HT1080 (cell line): ENCODE measurements around the gene ABCA7. TPM values are rescaled to one million over a fixed set of nuclear protein-coding genes. Genes with fewer than 3 reads are reported as not detected.

Source experiments
- DNase-seq: peaks from one replicate; pipeline ENCODE4 v3.0.0-alpha.2; 2015; ENCODE audit warnings: low read depth
- total RNA-seq: library from RNA; depleted of rRNA; stranded (reverse); fragments of >200 nt; shearing (Covaris generic); gene quantifications from 2 replicates; pipeline ENCODE4 v1.2.3, GENCODE V29; 2014

Gene ABCA7
- total RNA-seq, 1 experiment from 2014 or later: 3.0 TPM

DNA sequence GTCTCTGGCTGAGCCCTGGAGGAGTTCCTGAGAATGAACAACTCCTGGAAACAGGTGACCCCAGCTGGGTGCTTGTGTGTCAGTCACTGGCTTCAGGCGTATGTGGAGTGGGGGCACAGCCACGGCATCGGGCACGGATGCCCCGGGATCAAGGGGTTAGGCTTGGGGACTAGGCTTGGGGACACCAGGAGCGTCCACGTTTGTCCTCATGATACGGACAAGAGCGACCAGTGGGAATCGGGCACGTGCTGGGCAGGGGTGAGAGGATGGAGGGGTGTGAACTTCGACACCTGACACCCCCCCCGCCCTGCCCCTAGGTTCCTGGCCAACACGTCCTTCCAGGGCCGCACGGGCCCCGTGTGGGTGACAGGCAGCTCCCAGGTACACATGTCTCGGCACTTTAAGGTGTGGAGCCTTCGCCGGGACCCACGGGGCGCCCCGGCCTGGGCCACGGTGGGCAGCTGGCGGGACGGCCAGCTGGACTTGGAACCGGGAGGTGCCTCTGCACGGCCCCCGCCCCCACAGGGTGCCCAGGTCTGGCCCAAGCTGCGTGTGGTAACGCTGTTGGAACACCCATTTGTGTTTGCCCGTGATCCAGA is 35.6 kb upstream of the ABCA7 start:
- no peak for DNase-seq

DNA sequence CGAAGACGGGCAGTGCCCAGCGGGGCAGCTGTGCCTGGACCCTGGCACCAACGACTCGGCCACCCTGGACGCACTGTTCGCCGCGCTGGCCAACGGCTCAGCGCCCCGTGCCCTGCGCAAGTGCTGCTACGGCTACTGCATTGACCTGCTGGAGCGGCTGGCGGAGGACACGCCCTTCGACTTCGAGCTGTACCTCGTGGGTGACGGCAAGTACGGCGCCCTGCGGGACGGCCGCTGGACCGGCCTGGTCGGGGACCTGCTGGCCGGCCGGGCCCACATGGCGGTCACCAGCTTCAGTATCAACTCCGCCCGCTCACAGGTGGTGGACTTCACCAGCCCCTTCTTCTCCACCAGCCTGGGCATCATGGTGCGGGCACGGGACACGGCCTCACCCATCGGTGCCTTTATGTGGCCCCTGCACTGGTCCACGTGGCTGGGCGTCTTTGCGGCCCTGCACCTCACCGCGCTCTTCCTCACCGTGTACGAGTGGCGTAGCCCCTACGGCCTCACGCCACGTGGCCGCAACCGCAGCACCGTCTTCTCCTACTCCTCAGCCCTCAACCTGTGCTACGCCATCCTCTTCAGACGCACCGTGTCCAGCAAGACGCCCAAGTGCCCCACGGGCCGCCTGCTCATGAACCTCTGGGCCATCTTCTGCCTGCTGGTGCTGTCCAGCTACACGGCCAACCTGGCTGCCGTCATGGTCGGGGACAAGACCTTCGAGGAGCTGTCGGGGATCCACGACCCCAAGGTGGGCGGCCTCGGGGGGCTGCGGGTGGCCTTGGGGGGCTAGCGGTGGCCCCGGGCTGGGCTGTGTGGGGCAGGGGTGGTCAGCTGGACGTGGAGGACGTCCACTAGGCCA is 34.9 kb upstream of the ABCA7 start:
- no peak for DNase-seq

DNA sequence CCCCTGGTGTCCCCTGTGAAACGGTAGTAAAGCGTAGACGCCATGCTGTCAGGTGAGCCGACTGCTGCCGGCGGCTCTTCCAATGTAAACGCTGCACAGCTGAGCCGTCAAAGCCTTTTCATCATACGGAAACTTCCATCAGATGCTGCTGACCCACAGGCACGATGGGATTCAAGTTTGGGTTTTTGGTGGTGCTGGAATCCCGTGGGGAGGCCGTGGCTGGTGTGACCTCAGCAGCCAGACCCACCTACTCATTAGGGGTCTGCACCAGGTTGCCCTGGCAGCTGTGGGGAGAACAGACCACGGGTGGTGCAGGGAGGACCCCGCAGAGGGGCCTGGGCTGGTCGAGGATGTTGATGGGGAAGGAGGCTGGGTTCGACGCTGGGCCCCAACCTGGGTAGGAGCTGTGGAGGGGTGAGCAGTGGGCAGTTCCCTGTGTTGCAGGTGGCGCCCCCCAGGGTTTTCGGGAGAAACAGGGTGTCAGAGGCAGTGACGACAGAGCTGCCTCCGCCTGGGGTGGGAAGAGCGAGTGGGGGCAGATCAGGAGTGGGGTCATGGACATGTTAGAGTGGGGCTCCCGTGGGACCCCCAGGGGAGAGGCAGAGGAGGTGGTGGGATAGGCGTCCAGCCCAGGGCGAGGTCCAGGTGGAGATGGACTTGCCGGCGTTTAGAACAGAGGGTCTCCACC is 33.1 kb upstream of the ABCA7 start:
- DNase-seq: no peak

DNA sequence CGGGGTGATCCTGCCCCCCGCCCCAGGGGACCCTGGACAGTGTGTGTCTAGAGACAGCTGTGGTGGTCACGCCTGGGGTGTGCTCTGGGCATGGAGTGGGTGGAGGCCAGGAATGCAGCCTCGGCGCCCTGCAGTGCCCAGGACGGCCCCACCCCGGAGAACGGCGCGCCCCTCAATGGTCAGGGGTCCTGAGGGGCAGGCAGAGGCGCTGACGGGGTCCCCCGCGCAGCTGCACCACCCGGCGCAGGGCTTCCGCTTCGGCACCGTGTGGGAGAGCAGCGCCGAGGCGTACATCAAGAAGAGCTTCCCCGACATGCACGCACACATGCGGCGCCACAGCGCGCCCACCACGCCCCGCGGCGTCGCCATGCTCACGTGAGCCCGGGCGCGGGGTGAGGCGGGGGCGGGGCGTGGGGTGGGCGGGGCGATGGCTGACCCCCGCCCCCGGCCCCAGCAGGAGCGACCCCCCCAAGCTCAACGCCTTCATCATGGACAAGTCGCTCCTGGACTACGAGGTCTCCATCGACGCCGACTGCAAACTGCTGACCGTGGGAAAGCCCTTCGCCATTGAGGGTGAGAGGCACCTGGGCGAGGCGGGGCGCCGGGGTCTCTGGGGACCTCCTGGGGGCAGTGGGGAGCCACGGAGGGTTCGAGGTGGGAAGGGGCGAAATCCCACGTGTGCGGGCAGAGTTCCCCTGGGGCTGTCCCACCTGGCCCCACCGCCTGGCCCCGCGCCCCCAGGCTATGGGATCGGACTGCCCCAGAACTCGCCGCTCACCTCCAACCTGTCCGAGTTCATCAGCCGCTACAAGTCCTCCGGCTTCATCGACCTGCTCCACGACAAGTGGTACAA is 32.3 kb upstream of the ABCA7 start:
- DNase-seq: no peak

DNA sequence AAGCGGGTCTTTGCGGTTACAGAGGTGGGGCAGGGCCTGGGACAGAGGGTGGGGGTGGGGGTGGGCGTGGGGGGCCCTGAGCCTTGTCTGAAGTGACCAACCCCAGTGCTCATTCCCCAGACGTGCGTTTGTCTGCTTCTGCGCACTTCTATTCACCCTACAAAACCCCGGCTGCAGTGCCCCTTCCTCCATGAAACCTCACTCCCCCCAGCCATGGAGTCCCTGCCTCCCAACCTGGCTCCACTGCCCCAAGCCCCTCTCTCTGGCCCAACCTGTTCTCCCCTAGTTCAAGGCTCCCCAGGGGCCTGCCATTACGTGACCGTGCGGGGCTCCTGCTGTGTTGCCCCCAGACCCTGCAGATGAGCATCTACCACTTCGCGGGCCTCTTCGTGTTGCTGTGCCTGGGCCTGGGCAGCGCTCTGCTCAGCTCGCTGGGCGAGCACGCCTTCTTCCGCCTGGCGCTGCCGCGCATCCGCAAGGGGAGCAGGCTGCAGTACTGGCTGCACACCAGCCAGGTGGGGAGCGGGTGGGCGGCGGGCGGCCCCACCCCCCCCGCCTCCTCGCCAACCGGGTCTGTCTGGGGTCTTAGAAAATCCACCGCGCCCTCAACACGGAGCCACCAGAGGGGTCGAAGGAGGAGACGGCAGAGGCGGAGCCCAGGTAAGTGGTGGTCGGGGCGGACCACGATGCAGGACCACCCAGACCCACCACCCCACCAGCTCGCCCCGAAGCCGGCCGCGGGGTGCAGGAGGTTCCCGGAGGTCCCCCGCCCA is 31.5 kb upstream of the ABCA7 start:
- no peak for DNase-seq

DNA sequence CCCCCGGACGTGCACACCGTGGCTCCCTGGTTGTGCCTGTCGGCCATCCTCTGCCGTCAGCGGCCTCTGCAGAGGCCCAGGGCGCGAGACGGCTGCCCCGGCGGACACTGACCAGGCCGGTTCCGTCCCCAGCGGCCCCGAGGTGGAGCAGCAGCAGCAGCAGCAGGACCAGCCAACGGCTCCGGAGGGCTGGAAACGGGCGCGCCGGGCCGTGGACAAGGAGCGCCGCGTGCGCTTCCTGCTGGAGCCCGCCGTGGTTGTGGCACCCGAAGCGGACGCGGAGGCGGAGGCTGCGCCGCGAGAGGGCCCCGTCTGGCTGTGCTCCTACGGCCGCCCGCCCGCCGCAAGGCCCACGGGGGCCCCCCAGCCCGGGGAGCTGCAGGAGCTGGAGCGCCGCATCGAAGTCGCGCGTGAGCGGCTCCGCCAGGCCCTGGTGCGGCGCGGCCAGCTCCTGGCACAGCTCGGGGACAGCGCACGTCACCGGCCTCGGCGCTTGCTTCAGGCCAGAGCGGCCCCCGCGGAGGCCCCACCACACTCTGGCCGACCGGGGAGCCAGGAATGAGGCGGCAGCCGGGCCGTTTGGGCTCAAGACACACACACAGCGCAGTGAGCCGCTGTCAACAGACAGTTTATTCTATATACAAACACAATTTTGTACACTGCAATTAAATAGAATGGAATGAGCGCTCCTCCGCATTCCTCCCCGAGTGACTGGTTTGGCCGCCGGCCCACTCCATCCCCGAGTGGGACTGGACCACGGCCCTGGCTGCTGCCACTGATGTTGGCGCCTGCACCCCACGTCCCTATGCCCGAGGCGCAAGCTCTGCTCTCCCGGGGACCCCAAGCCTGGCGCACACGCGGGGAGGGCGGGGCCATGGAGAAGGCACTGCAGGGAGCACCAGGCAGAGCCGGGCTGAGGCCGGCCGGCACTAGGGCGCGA is 30.6 kb upstream of the ABCA7 start:
- no peak for DNase-seq

DNA sequence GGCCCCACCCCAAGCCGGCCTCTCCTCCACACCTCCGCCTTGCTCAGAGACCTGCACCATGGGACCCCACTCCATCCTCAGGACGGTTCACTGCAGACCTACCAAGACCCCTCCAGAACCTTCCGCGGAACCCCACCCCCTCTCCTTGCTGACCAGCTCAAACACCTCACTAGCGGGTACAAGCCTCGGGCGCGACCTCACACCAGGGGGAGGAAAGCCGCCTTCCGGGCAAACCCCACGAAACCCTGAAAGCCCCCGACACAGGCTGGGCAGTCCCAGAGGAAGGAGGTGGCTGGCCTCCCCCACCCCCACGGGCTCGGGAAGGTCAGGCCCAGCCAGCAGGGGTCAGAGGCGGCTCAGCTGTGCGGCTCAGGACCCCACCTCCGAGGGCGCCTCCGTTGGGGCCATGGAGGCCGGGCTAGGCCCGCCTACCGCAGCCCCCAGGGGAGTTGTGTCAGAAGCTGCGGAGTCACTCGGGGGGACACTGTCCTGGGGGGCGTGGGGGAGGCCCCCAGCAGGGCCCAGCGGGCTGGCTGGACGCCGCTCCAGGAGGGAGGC is 29.8 kb upstream of the ABCA7 start:
- DNase-seq: no peak

DNA sequence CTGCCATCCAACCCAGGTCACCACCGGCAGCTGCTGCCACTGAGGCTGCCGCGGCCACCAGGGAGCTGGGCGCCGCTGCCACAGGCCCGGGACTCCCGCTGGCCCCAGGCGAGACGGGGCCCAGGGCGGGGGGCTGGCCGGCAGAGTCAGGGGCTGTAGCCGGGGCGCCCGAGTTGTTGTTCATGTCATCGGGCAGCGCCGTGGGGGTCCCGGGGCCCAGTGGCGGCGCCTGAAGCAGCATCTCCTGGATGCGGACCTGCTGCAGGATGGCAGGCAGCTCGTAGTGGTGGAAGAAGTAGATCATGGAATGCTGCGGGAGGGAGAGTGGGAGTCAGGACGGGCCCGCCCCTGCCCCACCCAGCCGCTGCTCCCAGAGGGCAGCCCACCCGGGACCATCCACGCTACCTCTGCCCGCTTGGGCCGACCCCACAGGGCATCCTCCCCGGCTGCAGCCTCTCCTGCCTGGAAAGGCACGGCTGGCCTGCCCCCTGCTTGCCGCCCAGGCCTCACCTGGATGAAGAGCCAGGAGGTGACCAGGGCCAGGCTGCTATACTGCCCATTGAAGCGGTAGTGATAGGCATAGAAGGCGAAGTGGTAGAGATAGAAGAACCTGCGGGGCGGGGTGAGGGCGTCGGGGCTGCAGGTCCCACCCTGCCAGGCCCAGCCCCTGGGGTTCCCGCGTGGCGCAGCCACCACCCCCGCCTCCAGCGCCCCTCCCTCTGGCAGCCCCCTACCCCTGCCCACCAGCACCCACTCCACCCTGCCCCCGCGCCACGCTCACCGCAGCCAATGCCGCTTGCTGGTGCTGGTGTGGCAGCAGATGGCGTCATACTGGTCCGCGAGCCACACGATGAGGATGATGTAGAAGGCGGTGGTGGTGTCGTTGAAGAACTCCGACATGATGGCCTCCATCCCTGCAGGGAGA is 29.1 kb upstream of the ABCA7 start:
- DNase-seq: no peak

DNA sequence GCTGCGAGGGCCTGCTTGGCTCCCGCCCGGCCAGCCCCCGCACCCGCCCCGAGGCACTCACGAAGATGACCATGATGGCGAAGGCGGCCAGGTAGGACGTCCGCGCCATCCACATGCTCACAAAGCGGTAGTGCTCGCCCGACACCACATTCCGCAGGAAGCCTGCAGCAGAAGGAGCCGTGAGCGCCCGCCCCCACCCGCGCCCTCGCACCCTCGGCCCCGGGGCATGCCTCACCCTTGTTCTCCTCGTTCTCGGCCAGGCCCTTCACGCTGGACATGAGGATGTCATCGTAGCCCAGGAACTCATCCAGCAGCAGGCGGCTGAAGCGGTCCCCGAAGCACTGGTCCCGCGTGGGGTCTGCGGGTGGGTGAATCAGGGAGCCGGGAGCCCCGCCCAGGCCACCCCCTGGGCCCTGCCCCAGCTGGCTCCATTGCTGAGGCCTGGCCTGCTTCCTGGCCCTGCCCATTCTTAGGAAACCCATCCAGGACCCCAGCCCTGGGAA is 28.0 kb upstream of the ABCA7 start:
- no peak for DNase-seq

DNA sequence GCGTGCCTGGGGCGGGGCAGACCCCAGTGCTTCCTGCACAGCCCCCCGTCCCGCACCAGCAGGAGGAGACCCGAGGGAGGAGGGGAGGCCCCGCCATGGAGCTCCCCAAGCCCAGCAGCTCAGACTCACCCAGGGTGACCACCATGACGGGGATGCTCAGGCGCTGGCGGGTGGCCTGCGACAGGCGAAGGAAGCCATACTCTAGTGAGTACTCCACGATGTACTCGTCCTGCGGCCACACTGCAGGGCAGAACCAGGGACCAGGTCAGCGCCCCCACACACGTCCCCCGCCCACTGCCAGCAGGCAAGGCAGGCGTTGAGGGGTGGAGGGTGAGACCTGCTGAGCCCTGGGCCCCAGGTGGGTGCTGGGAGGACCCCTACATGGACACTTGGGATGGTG is 27.6 kb upstream of the ABCA7 start:
- no peak for DNase-seq

DNA sequence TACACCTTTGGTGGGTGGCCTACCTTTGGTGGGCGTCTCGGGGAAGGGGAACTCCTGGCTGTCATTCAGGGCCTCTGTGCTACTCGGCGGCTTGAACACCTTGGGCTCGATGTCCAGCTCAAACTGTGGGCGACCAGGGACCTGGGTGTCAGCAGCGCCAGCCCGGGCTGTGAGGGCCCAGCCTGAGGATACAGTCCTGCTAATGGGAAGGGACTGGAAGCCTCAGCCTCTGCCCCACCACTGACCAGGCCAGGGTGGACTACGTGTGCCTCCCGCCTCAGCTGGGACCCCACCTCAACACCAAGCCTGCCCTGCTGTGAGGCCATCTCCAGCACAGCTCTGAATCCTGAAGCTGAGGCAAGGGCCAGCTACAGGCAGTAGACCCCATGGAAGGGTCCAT is 26.7 kb upstream of the ABCA7 start:
- no peak for DNase-seq

DNA sequence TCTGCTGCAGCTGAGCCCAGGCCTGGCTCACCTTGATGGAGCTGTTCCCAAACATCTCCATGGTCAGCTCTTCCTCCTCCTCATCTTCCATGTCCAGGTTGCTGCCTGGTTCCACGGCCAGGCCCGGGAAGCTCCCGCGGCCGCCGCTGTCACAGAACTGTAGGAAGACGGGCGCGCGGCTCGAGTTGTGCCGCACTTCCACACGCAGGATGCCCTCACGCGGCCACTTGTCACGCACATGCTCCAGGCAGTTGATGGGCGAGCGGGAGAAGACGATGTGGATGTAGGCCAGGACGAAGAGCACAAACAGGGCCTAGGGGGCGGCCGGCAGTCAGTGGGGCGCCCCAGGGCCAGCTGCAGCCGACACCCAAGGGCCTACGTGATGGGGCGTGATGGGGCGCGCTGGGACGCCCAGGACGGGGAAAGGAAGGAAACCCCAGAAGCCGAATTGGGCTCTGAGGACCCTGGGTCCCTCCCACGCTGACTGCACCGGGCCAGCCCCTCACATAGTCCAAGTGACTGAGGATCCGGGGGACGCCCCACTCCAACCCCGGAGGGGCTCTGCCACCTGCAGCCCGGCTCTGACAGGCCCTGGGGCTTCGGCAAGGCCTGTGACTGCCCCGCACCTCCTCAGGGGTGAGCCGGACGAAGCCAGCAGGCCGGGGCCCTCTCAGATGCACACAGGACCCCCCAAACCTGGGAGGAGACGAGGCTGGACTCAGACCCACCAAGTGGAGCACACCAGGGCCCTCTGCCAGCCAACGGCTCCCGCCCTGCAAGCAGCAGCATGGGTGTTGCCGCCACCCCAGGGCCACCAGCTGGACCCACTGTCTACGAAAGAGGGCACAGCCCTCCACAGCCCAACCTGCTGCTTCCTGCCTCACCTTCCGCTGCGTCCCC is 25.5 kb upstream of the ABCA7 start:
- no peak for DNase-seq

DNA sequence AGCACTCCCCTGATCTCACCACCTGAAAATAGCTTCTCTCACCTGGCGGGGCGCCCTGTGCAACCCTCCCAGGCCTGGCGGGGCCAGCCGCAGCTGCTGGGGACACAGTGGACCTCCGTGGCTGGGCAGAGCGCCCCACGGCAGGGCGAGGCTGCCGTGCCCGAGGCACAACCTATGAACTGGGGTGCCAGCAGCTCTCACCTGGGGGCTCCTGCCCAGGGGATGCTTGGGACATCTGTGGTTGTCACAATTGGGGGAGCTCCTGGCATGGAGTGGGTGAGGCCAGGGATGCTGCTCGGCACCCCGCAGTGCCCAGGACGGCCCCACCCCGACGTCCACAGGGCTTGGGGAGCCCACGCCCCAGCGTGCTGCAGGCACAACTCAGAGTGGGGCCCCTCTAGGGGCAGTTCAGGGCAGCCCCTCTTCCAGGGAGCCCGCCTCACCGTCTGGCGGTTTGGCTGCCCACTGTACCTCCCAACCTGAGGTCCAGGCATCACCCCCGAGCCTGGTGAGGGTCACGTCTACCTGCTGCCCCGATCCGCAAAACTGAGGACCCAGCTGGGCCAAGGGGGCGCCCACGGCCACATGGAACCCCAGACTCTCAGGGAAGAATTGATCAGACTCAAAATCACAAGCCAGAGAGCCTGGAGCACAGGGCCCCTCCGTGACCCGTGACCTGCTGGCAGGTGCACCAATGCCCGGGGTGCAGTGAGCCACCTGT is 24.7 kb upstream of the ABCA7 start:
- DNase-seq: no peak

DNA sequence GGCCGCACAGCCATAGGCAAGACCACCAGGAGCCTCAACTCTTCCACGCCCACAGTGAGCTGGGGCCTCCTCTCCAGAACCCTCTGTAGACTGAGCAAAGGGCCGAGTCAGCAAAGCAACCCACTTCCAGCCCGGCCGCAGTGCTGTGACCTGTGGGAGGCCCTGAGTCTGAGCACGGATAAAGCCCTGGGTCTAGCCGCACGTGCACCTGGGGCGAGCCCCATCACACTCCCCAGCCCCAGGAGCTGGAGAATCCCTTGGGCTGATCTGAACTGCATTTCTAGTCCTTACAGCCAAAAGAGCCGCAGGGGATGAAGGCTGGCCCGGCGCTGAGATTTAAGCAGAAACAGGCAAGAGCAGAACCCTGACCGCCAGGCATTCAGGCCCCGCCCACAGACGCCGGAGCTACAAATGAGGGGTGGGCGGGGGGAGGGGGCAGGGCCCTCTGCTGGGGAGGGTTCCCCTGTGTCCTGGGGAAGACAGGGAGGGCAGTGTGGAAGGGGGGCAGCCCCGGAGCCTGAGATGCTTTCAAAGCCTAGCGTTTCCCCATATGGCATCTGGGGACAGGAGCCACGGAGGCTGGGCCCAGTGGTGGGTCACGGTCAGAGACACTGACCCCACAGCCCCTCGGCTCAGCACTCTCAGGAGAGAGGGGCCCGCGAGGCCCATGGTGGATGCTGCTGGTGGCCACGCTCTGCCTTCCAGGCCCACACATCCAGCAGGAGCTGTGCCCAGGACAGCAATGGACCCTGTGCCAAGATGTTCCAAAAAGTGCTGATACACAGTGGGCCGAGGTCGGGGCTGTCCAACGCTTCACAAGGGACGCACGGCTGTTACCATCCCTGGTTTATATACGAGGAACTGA is 23.9 kb upstream of the ABCA7 start:
- no peak for DNase-seq

DNA sequence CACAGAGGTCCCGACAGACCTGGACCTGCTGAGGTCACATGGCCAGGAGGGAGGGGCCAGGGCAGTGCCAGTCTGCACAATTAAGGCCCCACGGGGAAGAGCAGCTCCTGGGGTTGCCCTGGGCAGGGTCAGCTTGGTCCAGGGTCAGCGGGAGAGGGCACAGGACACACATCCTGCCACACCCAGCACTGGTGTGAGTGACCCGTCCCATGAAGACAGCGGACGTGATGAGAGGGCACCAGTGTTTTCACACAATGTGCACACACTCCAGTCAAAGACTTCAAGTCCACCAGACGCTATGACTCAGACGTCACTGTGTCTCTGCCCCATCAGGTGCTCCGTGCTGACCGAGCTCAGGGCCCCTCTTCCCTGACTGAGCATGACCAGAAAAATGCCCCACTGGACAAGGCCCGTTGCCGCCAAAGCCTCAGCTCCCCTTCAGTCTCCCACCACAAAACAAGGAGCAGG is 23.2 kb upstream of the ABCA7 start:
- DNase-seq: no peak
